Right atrium auricular region (tissue), 2 donors: Measurements from ENCODE around the gene PIK3R5. TPM values are rescaled to one million over a fixed set of nuclear protein-coding genes. Genes with fewer than 3 reads are reported as not detected.

Source experiments
- DNase-seq: peaks from one replicate; pipeline ENCODE4 v3.0.0-alpha.2; 2019; ENCODE audit warnings: low spot score
- H3K27ac ChIP-seq, 2 donors: fragments of 200-600 bp; sonication (generic); 1 replicate in 1 of 2; 2 replicates in 1 of 2; pipeline ENCODE4 v1.5.1; 2016 to 2019
- H3K27me3 ChIP-seq, 2 donors: fragments of 200-600 bp; sonication (generic); one replicate each; pipeline versions ENCODE4 v1.5.1 to v1.6.0; 2017 to 2019
- H3K36me3 ChIP-seq: fragments of 200-600 bp; sonication (generic); one replicate; pipeline ENCODE4 v1.5.1; 2016
- H3K4me1 ChIP-seq, 2 donors: fragments of 200-600 bp; sonication (generic); one replicate each; pipeline versions ENCODE4 v1.5.1 to v1.6.0; 2017 to 2019
- H3K4me3 ChIP-seq, 2 donors: fragments of 200-600 bp; sonication (generic); 1 replicate in 1 of 2; 2 replicates in 1 of 2; pipeline ENCODE4 v1.5.1; 2017 to 2019; ENCODE audit warnings: mild to moderate bottlenecking in 1 of 2, moderate library complexity in 1 of 2
- H3K9me3 ChIP-seq, 2 donors: fragments of 200-600 bp; sonication (generic); one replicate each; pipeline ENCODE4 v1.5.1; 2019
- CTCF ChIP-seq, 2 donors: fragments of 200-600 bp; sonication (generic); IDR thresholded peaks; one replicate each; pipeline ENCODE4 v1.5.1; 2019; ENCODE audit warnings: antibody characterized with exemption in 2 of 2
- total RNA-seq, 2 donors: library from RNA; depleted of rRNA; stranded (reverse); fragments of >200 nt; gene quantifications; one replicate each; pipeline ENCODE4 v1.1.0, GENCODE V29; 2016

Gene PIK3R5
- total RNA-seq, 2 donors from 2014 or later = 5.0 to 7.5 TPM

DNA sequence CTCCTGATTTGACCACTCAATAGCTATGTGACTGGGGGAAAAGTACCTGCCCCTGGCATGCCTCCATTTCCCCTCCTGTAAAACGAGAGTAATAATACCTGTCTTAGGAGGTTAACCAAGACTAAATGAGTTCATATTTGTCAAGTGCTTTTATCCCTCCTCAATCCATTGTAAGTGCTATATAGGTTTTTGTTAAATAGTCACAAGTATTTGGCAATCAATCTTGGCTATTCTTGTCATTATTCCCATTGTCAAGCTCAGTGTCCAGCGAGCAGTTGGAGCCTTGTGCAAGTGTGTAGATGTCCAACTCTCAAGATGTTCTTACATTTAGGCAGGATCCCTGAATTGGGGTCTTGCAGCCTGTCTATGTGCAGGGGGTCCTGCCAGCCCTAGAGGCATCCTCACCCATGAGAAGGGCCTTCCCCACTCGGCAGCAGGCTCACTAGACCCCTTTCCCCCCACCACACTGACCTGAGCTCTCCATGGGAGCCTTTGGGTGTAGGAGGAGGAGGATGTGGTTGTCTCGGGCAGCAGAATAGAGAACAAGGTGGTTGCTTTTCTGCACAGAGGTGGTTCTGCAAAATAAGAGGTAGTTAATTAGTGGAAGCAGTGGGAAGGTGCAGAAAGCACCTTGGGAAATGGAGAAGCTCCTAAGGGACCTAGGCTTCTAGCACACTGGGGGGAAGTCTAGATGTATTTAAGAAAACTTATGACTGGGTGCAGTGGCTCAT lies 116.0 kb downstream of the PIK3R5 start:
- no peak overlapping the region for H3K4me3 ChIP-seq
- no peaks in the 10 kb centered on the region for H3K36me3 ChIP-seq
- TF ChIP-seq CTCF (IDR thresholded peaks at IDR 0.05) = no peak
- H3K4me1 ChIP-seq = peaks cover 0 to 19% of the 10 kb centered on the region in 2 donors
- no peaks in the 10 kb centered on the region for H3K9me3 ChIP-seq
- no peak for DNase-seq
- no peak overlapping the region for H3K27ac ChIP-seq
- no peaks in the 10 kb centered on the region for H3K27me3 ChIP-seq

DNA sequence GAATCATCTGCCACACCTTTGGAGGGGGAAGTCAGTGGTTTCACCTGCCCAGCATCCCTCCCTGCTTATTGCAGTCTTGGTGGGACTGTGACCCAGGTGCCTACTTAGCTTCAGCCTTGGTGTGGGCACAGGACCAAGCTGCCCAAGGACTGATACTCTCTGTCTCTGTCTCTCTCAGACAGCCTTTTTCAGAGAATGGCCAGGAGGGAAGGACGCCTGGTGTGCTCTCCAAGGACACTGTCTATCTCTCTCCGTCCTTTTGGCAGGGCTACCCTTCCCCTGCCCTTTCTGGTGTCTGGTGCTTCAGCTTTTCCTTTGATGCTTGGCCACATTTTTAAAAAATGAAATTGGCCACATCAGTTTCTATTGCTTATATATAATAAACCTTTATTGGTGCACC lies 117.6 kb downstream of the PIK3R5 start:
- Histone ChIP-seq H3K27ac (peak overlapping the region; percentile 62 to 71), H3K9me3 (no peaks in the 10 kb centered on the region), H3K27me3 (no peaks in the 10 kb centered on the region), H3K4me3 (no peak overlapping the region), H3K36me3 (no peaks in the 10 kb centered on the region), H3K4me1 (peaks cover 0 to 24% of the 10 kb centered on the region in 2 donors)
- DNase-seq = no peak
- no peak for TF ChIP-seq CTCF (IDR thresholded peaks at IDR 0.05)

DNA sequence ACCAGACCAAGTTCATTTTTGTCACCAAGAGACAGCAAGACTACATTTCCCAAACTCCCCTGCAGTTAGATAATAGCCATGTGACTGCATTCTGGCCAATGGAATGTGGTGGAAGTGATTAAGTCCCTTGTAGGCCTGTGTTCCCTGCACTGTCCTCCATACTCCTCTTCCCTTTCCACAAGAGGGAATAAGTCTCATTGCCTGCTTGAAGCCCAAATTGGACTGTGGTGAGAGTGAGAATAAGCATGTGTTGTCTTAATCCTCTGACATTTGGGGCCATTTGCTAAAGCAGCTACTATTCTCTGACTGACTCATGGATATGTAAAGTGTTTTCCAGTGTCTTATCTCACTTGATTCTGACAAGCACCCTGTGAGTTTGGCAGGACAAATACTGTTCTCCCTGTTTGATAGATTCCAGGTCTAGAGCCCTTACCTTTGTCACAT lies 118.7 kb downstream of the PIK3R5 start:
- Histone ChIP-seq H3K9me3 (no peaks in the 10 kb centered on the region), H3K27me3 (no peaks in the 10 kb centered on the region), H3K36me3 (no peaks in the 10 kb centered on the region), H3K27ac (peak overlapping the region; percentile 62 to 71), H3K4me3 (no peak overlapping the region), H3K4me1 (peaks cover 0 to 26% of the 10 kb centered on the region in 2 donors)
- TF ChIP-seq CTCF (IDR thresholded peaks at IDR 0.05) = no peak
- no peak for DNase-seq

DNA sequence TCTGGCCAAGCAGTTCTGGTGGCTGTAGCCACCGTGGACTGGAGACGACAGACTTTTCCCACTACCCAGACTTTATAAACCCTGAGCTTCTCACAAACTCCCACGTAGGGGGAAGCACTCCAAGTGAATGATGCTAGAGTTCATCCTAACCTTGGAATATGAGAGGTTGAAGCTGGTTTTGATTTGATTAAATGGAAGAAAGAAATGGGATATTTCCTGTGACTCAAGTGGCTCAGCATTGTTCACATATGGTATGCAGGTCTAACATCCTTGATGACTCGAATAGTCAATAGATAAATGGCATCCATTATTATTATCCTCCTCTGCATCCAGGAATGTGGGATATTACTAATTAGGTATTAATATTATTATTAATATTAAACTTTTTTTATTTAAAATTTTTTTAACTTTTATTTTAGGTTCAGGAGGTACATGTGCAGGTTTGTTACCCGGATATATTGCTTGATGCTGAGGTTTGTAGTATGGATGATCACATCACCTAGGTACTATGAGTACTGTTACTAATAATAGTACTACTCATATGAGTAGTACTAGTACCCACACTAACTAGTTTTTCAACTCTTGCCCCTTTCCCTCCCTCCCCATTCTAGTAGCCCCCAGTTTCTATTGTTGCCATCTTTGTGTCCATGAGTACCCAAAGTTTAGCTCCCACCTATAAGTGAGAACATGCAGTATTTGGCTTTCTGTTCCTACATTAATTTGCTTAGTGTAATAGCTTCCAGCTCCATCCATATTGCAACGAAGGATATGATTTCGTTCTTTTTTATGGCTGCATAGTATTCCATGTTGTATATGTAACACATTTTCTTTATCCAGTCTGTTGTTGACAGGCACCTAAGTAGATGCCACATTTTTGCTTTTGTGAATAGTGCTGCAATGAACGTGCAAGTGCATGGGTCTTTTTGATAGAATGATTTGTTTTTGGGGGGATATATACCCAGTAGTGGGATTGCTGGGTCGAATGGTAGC lies 121.0 kb downstream of the PIK3R5 start:
- no peak for TF ChIP-seq CTCF (IDR thresholded peaks at IDR 0.05)
- Histone ChIP-seq H3K27ac (no peak overlapping the region), H3K36me3 (no peaks in the 10 kb centered on the region), H3K4me3 (no peak overlapping the region), H3K9me3 (no peaks in the 10 kb centered on the region), H3K27me3 (no peaks in the 10 kb centered on the region), H3K4me1 (peaks cover 0 to 26% of the 10 kb centered on the region in 2 donors)
- no peak for DNase-seq

DNA sequence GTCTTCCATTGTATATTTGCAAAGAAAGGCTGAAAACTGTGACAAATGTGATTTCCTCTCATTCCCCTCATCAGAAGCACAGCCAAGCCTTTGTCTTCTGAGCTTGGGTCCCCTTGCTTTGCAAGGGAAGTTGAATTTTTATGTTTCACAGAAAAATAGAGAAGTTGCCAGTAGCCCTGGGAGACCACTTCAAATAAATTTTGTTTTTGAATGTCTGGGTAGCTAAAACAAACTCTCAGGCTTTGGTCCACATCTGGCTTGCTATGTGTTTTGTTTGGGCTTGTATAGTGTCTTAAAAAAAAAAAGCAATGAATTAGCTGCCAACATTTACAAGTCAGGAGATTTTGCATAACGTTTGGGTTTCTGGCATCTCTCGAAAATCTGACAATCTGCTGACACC lies 122.2 kb downstream of the PIK3R5 start:
- Histone ChIP-seq H3K9me3 (no peaks in the 10 kb centered on the region), H3K27me3 (no peaks in the 10 kb centered on the region), H3K4me3 (no peak overlapping the region), H3K36me3 (no peaks in the 10 kb centered on the region), H3K4me1 (peaks cover 0 to 24% of the 10 kb centered on the region in 2 donors), H3K27ac (no peak overlapping the region)
- no peak for TF ChIP-seq CTCF (IDR thresholded peaks at IDR 0.05)
- DNase-seq = no peak
